Stimulated activated CD8-positive, alpha-beta memory T cell treated with anti-CD3 and anti-CD28 coated beads, Interleukin-15, amount 100 ng/mL, for 48 hours (primary cell): Measurements from ENCODE around the gene PLK5.

ENCODE experiments used
- DNase-seq, 2 donors: peaks; one replicate each; pipeline ENCODE4 v3.0.0-alpha.2; 2020; ENCODE audit warnings: low read depth in 2 of 2

PLK5 gene

DNA sequence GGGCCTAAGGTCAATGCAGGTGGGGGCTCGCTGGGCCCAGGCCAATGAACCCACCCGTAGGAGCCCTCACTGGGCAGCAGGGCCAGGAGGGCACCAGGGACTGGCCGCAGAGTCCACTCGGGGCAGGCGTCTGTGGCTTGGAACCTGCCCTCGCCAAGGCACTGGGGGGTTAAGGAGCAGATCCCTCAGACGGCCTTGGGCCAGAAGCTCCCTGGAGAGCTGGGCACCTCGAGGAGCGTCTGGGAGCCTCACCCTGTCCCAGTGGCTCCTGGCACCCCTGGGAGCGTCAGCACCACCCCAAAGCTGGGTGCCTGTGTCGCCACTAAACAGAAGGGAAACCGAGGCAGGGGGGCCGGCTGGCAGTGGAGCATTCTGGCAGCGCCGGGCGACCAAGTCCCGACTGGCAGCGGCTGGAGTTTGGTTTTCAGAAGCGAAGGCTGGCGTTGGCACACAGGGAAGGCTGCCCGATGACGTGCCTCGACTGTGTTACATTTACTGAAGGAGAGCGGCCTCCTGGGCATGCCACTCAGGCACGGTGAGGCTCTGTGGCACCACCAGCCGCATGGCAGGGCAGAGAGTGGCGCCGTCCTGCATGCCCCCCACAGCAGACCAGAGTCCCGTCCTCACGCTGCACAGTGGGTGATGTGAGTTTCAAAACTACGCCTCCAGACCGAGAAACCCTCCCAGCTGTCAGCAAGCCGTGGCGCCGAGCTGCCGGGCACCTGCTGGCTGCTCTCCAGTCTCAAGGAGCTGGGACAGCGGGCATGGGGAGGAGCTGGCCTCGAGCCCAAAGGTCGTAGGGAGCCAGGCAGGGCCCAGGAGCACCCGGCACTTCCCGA lies 53.4 kb downstream of the PLK5 start:
- DNase-seq = no peak

DNA sequence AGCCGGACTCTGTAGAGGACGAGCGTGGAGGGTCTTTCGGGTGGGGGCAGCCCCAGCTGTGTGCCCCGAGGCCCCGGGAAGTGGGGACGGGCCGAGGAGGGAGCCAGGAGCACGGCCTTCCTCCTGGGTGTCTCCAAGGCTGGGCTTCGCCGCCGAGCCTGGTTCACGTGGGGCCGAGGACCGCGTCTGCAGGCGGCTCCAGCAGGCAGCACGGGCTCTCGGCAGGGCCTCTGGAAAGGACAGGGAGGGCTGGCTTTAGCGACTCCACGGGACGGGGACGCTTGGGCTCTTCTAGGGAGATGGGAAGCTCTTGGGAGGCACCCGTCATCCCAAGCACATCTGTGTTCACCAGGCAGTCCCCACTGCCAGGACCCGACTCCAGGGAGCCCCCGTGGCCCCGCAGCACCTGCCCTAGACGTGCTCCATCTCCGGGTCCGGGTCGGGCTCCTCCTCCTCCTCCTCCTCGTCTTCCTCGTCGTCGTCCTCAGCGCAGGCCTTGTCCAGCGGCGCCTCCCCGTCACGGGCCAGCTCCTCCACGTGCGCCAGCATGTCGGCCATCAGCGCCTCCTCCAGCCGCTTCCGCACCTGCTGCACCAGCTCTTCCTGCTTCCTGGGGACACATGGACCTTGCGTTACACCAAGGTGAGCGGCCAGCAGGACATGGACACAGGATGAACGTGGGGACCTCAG lies 54.2 kb downstream of the PLK5 start:
- DNase-seq = no peak

DNA sequence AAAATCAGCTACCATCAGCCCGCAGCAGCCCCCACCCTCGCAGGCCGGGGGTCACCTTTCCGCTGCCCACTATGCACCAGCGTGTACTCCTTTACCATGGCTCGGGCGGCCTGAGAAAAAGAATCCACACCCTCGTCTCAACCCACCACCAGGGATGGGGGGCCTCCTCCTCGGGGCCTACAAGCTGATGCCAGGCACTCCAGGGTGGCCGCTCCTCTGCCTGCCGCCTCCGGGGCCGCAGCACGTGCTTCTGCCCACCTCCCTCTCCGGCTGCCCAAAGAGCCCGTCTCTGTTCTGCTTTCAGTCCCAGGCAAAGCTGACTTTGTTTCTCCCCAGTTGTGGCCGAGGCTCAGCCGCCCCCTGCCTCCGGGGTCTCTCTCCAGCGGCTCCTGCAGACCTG lies 55.3 kb downstream of the PLK5 start:
- DNase-seq = no peak

DNA sequence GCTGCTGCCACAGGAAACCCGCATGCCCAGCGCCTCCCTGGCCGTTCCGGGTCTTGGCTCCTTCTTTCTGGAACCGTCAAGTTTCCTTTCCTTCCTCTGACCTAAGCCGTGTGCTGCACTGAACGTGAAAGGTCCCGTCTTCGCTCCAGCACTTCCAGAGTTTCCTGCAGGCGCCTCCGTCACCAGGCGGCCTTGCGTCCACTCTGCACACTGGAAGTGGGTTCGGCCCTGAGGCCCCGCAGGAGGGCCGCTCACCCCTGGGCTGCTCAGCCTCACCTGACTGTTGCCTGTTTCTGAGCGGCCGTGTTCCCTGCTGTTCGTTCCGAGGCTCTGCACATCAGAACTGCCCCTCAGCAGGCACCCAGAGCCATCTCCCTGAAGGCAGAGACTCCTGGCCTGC lies 56.5 kb downstream of the PLK5 start:
- DNase-seq = no peak

DNA sequence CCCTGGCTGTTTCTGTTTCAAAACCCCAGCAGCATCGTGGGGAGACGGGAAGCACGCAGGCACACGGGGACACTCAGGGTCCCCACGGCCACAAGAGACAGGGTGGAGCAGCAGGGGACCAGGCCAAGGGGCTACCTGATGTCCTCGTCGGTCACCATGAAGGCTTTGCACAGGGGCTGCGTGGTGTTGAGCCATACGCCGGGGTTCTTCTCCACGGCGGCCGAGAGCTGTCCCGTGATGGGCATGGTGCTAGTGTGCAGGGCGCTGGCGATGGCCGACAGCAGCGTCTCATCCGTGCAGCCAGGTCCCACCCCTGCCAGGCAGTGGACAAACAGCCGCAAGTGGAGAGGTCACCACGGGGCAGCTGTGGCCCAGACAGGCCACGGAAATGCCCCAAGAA lies 57.1 kb downstream of the PLK5 start:
- no peak for DNase-seq

DNA sequence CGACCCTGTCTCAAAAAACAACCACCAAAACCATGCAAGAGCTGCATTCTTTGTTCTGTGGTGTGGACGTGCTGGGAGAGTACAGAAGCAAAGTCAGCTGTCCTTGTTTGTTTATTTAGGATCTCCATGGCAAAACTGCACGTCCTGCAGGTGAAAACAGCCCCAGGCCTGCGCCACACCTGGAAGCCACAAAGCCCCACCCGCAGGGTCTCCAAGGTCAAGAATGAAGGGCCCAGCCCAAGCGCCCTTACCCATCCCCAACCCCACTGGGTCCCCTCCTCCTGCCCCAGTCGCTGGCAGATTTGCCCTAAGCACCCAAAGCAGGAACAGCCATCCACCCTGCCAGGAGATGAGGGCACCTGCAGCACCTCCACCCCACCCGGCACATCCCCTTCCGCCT lies 58.3 kb downstream of the PLK5 start:
- no peak for DNase-seq

DNA sequence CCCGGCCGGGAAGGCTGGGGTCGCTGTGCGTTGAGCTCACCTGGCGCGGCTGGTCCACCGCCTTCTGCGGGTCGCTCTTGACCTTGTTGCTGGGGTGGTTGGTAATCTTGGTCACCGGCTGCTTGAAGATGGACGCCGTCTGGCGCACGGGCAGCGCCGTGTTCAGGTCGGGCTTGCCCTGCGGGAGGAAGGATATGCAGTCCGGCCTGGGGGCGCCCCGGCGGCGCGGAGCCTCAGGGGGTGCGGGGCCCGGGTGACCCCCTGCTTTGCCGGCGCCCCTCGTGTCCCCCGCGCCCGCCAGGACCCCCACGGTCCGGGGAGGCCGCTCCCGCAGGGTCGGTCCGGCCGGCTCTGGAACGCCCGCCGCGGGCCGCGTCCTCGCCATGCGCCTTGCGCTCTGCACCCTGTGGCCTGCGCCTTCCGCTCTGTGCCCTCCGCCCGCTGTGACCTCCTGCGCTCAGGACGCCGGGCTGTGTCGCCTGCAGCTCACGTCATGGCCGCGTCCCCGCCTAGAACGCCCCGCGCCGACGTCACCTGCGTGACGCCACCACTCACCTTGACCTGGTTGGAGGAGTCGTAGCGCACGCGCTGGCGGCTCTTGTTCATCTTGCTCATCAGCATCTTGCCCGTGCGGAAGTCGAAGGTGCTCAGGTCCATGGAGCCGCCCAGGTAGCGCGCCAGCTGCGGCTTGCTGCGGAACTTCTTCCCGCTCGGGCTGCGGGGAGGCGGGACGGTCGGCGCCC lies 60.8 kb downstream of the PLK5 start:
- no peak for DNase-seq

DNA sequence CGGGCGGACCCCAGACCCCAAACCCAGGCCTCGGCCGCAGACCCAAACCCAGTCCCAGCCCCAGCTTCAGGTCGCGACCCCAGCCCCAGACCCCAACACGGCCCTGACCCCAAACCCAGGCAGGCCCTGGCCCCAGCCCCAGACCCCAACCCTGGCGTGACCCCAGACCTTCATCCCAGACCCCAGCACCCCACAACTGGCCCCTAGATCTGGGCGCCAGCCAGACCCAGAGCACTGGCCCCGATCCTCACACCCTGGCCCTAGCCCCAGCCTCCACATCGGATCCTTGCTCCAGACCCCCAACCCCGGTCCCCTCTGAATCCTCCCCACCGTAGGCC lies 61.3 kb downstream of the PLK5 start:
- DNase-seq = no peak
